HG02678 (cell line): ENCODE results near the gene RTP3.
"Not testable (repeated sequence)": the region's sequence is repeated elsewhere in the genome, so short reads cannot be mapped to it uniquely, and the experiment has no call there.

Experiments used
- ATAC-seq: cut with Tn5 transposase; IDR thresholded peaks from one replicate; pipeline ENCODE4 v1.9.1; 2021; ENCODE audit warnings: mild to moderate bottlenecking, moderate library complexity; ENCODE audit not compliant: unreplicated experiment

The RTP3 gene

DNA sequence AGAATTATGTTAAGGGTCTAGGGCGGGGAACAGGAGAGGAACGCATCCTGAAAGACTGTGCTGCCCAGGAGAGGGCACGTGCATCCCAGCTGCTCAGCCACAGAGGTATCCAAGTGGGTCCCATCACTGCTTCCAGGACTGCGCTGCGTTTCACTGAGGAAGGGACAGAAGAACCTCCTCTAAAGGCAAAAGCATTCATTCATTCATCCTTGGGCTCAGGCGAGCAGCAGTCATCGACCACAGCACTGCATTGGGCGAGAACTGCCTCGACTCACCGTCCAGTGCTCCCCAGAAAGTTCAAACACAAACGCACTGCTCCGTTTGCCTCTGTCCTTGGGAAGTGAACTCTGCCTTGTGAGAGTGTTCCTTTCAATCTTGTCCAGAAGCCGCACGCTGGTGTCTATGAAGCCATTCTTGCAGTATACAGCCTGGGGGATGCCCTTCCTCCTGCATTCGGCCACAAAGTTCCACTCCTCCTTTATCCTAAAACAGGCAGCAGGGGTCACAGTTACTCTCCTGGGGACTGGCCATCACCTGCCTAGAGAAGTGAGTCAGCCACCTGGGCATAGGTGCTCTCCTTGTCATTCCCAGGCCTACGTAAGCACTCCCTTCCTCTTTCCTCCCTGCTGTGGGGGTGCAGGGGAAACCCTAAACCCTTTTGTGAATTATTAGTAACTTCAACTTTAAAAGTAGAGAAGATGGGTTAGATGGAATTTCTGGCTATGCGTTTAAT, 47.2 kb downstream of the RTP3 start:
- ATAC-seq: no peak

DNA sequence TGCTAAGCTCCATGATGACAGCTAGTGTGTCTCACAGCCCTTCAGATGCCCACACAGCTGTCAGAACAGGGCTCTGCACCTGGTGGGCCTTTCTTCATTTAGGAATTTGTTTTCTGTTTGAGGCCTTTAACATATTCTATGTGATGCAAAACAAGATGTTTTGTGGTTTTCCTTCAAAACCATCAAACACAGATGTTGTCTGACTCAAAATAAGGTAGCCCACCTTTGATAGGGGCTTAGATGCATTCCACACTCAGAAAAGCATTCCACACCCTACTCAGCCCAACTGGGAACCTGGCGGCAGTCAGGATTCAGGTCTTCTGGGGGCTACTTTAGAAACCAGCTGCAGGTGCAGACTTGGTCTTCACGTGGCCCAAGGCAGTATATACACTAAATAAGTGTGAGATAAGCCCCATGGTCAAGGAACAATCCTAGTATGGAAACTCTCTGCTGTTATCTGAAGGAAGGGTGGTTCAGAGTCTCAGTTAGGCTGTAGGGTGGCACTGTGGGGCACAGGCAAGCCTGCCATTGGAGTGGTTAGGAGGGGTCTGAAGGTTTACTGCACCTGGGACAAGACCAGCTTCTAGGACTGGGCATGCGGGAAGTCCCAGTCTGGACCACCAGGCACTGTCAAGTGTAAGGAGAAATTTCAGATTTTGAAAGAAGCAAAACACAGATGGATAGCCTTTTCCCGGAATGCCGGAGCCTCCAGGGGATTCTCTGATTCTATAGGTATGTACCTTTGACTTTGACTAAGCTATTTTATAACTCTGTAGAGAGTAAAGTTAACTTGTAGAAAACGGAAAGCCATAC, 48.2 kb downstream of the RTP3 start:
- ATAC-seq: no peak

DNA sequence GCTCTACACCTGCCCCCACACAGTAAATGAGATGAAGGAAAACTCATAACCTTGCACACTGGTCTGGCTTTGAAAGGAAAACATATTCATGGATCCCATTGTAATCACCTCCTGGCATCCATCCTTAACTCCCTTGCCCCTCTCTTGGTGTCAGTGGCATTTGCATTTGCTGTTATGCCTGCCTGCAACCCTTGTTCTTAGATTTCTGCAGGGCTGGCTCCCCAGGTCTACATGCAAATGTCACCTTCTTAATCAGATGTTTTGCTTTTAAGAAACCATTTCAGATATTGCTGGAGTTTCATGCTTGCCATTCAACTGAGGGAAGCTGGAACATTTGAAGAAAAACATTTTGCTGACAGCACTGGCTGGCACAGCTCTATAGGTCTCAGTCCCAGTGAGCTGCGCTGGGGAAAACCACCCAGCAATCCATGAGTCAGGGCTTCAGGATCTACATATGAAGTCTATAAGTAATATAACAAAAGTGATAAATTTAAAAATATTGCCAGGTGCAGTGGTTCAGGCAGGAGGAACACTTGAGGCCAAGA, 49.2 kb downstream of the RTP3 start:
- no peak for ATAC-seq

DNA sequence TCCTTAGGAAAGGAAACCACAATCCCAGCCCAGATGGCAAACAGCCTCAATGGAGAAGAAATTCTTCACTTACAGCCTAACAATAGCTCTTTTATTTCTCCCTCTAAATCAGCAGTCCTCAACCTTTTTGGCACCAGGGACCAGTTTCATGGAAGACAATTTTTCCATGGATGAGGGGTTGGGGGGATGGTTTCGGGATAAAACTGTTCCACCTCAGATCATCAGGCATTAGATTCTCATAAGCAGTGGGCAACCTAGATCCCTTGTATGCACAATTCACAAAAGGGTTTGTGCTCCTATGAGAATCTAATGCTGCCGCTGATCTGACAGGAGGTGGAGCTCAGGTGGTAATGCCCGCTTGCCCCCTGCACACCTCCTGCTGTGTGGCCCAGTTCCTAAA, 50.8 kb downstream of the RTP3 start:
- ATAC-seq: not testable (repeated sequence)

DNA sequence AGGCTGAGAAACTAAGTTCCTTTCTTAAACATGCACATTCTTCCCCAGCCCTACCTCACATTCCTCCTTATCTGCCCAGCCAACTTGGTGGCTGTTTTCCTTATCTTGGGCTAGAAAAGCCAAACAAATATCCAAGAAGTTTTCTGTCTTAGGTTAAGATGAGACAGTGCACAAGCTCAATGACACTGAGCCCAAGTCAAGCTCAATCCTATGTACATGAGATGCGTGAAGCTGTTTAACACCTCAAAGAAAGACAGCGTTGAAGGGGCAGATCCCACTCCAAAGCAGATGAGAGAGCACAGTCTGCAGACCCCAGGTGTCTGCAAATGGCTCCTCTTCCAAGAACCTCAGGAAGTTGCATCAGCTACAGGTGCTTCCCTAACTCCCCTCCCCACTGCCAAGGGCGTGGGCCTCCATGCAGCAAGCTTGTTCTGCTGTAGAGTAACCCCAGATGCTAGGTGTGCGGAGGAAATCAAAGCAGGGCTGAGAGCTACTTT, 51.7 kb downstream of the RTP3 start:
- no peak for ATAC-seq

DNA sequence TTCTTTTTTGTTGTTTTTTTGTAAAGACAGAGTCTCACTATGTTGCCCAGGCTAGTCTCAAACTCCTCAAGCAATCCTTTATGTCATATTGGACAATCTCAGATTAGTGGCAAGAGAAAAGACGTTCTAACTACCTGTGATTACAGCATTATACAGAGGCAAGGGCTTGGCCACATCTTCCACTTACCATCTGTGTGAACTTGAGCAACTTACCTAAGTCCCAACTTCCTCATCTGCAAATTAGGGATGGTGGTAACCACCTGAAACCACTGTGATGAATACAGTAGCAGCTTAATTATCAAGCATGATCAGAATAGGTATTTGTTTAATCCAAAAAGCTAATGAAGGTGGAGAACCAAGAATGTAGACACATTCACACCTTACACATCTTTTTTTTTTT, 52.2 kb downstream of the RTP3 start:
- ATAC-seq: no peak
